HCT116 (cell line): ENCODE data around the gene UBE2R2. TPM values are rescaled to one million over a fixed set of nuclear protein-coding genes. Genes with fewer than 3 reads are reported as not detected.
A peak's percentile ranks its signal among the peaks of the same experiment; 100 is the strongest.
"Not testable (repeated sequence)": the region's sequence is repeated elsewhere in the genome, so short reads cannot be mapped to it uniquely, and the experiment has no call there.

Source experiments
- ATAC-seq: fragments of 200-7000 bp; cut with Tn5 transposase; 2 replicates; pipeline ENCODE4 v1.9.1; 2020; ENCODE audit warnings: mild to moderate bottlenecking, moderate library complexity
- BruUV-seq: library from RNA; stranded (reverse); fragments of 400-500 nt; replicated peaks from 2 replicates; lab custom pipeline; 2021; lab: Mats Ljungman, UMichigan
- CTCF ChIA-PET: fragments of 300-600 bp; sonication (Branson Sonifier 250); formaldehyde crosslinking; loops from one replicate; lab custom pipeline; 2021; ENCODE audit warnings: antibody characterized with exemption; lab: Charles Lee
- POLR2A ChIA-PET: fragments of 300-600, 350-600 bp; sonication (Branson Sonifier 250); formaldehyde crosslinking; loops from one replicate; lab custom pipeline; 2021; ENCODE audit warnings: antibody characterized with exemption; lab: Charles Lee
- RAD21 ChIA-PET, 2 experiments: fragments of 300-600 bp; sonication (Branson Sonifier 250); formaldehyde crosslinking; loops; one replicate each; lab custom pipeline; 2023; ENCODE audit warnings: low total read pairs in 2 of 2; ENCODE audit not compliant: uncharacterized antibody in 2 of 2, unreplicated experiment in 2 of 2, low non-redundant PET in 1 of 2; lab: Charles Lee
- DNase-seq: peaks from one replicate; pipeline ENCODE4 v3.0.0-alpha.2; 2010; ENCODE audit warnings: low read depth, low spot score
- H2AFZ ChIP-seq: fragments of 200-600 bp; shearing (Covaris generic), sonication (generic); 2 replicates; pipeline ENCODE4 v1.6.1; 2017; ENCODE audit warnings: low read depth, mixed run types, mixed read lengths, antibody characterized with exemption, low read length; ENCODE audit not compliant: poor library complexity, severe bottlenecking
- H3K27ac ChIP-seq: 2 replicates; pipeline ENCODE4 v1.5.1; 2012; ENCODE audit warnings: low read depth, low read length
- H3K27me3 ChIP-seq: fragments of 200-600 bp; sonication (generic); 2 replicates; pipeline ENCODE4 v1.6.1; 2016; ENCODE audit warnings: mixed run types, low read length, mixed read lengths; ENCODE audit not compliant: insufficient read depth
- H3K36me3 ChIP-seq, 2 experiments: fragments of 200-500 bp in 1 of 2; fragments of 200-600 bp in 1 of 2; sonication (Bioruptor generic) in 1 of 2; sonication (generic) in 1 of 2; 2 replicates each; pipeline versions ENCODE4 v1.5.1 to v1.6.1; 2014 to 2016; ENCODE audit warnings: low read length in 2 of 2, inconsistent platforms in 1 of 2, mixed read lengths in 1 of 2, mixed run types in 1 of 2; ENCODE audit not compliant: insufficient read depth in 2 of 2, control insufficient read depth in 1 of 2
- H3K4me1 ChIP-seq, 2 experiments: fragments of 200-600 bp in 1 of 2; sonication (generic) in 1 of 2; 2 replicates each; pipeline versions ENCODE4 v1.5.1 to v1.6.1; 2012 to 2017; ENCODE audit warnings: low read length in 2 of 2, inconsistent platforms in 1 of 2, mild to moderate bottlenecking in 1 of 2, mixed read lengths in 1 of 2, mixed run types in 1 of 2, moderate library complexity in 1 of 2; ENCODE audit not compliant: insufficient read depth in 2 of 2, control insufficient read depth in 1 of 2
- H3K4me2 ChIP-seq: fragments of 200-600 bp; sonication (generic); 2 replicates; pipeline ENCODE4 v1.6.1; 2017; ENCODE audit warnings: mixed run types, low read length, mixed read lengths
- H3K4me3 ChIP-seq, 2 experiments: fragments of 200-600 bp in 1 of 2; sonication (generic) in 1 of 2; replicated peaks in 1 of 2; 2 replicates each; pipeline ENCODE4 v1.5.1; 2011 to 2016; ENCODE audit warnings: low read length in 2 of 2, control low read depth in 1 of 2, low read depth in 1 of 2, mild to moderate bottlenecking in 1 of 2, mixed read lengths in 1 of 2, mixed run types in 1 of 2
- H3K79me2 ChIP-seq: fragments of 200-600 bp; sonication (generic); 2 replicates; pipeline ENCODE4 v1.6.1; 2017; ENCODE audit warnings: mild to moderate bottlenecking, mixed run types, low read length, moderate library complexity, mixed read lengths; ENCODE audit not compliant: insufficient read depth
- H3K9ac ChIP-seq: fragments of 200-600 bp; sonication (generic); 2 replicates; pipeline ENCODE4 v1.6.1; 2016; ENCODE audit warnings: low read length, mixed read lengths
- H3K9me2 ChIP-seq: fragments of 200-600 bp; sonication (generic), shearing (Covaris generic); 2 replicates; pipeline ENCODE4 v1.6.1; 2017; ENCODE audit warnings: mixed run types, mild to moderate bottlenecking, moderate library complexity; ENCODE audit not compliant: insufficient read depth
- H3K9me3 ChIP-seq, 2 experiments: fragments of 200-500 bp in 1 of 2; fragments of 200-600 bp in 1 of 2; sonication (Bioruptor generic) in 1 of 2; sonication (generic) in 1 of 2; 2 replicates each; pipeline ENCODE4 v1.6.1; 2014 to 2017; ENCODE audit warnings: low read length in 2 of 2, mixed read lengths in 2 of 2, inconsistent platforms in 1 of 2, low read depth in 1 of 2, mild to moderate bottlenecking in 1 of 2, mixed run types in 1 of 2, moderate library complexity in 1 of 2; ENCODE audit not compliant: control insufficient read depth in 1 of 2, insufficient read depth in 1 of 2
- H4K20me1 ChIP-seq: fragments of 200-600 bp; sonication (generic), shearing (Covaris generic); 2 replicates; pipeline ENCODE4 v1.6.1; 2017; ENCODE audit warnings: mixed run types, mild to moderate bottlenecking, moderate library complexity; ENCODE audit not compliant: insufficient read depth
- ELF1 ChIP-seq: IDR thresholded peaks from 2 replicates; pipeline ENCODE4 v1.6.1; 2012; ENCODE audit warnings: low read depth, borderline replicate concordance
- SP1 ChIP-seq: IDR thresholded peaks from 2 replicates; pipeline ENCODE4 v1.6.1; 2012; ENCODE audit warnings: low read depth
- intact Hi-C: fragments of 100-400 bp; cut with micrococcal nuclease; formaldehyde crosslinking; loops from 2 replicates; pipeline ENCODE4 v1.10.0; 2022
- total RNA-seq: library from RNA; stranded (reverse); gene quantifications from one replicate; pipeline ENCODE4 v1.2.1, GENCODE V29; 2021; ENCODE audit not compliant: unreplicated experiment
- TF ChIP-seq, protein P1 (sequence below), 3 experiments: fragments of 200-600 bp in 1 of 3; sonication (generic) in 1 of 3; IDR thresholded peaks in 2 of 3; conservative IDR thresholded peaks in 1 of 3; 2 replicates each; pipeline ENCODE4 v1.5.1; 2012 to 2017; ENCODE audit warnings: low read depth in 2 of 3, low read length in 2 of 3, antibody characterized with exemption in 1 of 3, borderline replicate concordance in 1 of 3, control low read depth in 1 of 3, mild to moderate bottlenecking in 1 of 3, mixed read lengths in 1 of 3, mixed run types in 1 of 3, moderate library complexity in 1 of 3; ENCODE audit not compliant: insufficient read depth in 1 of 3

Gene UBE2R2
- total RNA-seq, 1 experiment from 2014 or later, result 47.0 TPM

DNA sequence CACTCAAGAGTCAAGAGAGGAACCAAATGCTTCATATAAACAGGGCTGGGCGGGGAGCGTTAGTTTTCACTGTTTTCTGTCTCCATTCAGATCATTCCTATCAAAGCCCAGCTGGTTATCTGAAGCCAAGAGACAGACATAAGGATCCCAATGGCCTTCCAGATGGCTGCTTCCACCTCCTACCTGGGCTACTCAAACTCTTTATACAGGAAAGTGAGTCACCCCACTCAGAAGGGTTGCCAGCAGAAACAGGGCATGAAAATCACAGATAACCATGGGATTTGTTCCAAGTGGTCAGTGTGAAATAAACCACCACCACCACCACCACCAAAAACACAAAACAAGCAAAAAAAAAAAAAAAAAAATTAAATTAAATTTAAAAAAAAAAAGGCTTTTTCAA, 16.1 kb upstream of the UBE2R2 start (continued):
- TF ChIP-seq, protein P1, sequence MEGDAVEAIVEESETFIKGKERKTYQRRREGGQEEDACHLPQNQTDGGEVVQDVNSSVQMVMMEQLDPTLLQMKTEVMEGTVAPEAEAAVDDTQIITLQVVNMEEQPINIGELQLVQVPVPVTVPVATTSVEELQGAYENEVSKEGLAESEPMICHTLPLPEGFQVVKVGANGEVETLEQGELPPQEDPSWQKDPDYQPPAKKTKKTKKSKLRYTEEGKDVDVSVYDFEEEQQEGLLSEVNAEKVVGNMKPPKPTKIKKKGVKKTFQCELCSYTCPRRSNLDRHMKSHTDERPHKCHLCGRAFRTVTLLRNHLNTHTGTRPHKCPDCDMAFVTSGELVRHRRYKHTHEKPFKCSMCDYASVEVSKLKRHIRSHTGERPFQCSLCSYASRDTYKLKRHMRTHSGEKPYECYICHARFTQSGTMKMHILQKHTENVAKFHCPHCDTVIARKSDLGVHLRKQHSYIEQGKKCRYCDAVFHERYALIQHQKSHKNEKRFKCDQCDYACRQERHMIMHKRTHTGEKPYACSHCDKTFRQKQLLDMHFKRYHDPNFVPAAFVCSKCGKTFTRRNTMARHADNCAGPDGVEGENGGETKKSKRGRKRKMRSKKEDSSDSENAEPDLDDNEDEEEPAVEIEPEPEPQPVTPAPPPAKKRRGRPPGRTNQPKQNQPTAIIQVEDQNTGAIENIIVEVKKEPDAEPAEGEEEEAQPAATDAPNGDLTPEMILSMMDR (IDR thresholded peaks at IDR 0.05 in 2 of 3, conservative IDR thresholded peaks at IDR 0.05 in 1 of 3; ENCODE audit: borderline replicate concordance in 1 of 3, insufficient read depth in 1 of 3, low read depth in 2 of 3, low read length in 2 of 3), result no peak
- TF ChIP-seq ELF1 (no peak), SP1 (no peak)

DNA sequence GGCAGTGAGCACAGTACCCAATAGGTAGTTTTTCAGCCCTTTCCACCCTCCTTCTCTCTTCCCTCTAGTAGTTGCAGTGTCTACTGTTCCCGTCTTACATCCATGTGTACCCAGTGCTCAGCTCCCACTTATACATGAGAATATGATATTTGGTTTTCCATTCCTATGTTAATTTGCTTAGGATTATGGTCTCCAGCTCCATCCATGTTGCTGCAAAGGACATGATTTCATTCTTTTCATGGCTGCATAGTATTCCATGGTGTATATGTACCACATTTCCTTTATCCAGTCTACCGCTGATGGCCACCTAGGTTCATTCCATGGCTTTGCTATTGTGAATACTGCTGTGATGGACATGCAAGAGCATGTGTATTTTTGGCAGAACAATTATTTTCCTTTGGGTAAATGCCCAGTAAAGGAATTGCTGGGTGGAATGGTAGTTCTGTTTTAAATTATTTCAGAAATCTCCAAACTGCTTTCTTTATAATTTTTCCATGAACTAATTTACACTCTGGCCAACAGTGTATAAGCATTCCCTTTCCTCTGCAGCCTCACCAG, 14.9 kb upstream of the UBE2R2 start:
- CTCF ChIA-PET, H2AFZ ChIP-seq, H4K20me1 ChIP-seq, H3K9me2 ChIP-seq, POLR2A ChIA-PET, H3K79me2 ChIP-seq, DNase-seq, ATAC-seq, RAD21 ChIA-PET, H3K4me3 ChIP-seq, H3K27ac ChIP-seq, intact Hi-C loops, BruUV-seq, H3K9ac ChIP-seq, H3K4me1 ChIP-seq, H3K36me3 ChIP-seq, H3K27me3 ChIP-seq, H3K4me2 ChIP-seq, H3K9me3 ChIP-seq: not testable (repeated sequence)

DNA sequence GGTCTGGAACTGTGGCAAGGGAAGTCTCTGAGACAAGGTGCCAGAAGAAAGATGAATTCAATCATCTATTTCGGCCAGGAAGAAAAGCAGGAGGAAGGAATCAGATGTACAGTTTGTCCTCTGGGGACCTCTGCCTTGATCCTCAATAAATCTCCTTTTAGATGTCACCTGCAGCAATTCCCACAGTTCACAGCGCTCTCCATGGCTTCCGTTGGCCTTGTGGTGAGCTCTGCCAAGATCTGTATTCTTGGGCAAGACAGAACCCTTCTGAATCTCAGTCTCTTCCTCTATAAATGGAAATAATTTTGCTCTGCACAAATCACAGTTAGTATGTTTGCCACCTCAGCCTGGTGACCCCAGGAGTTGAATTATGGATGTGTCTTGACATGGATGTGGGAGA, 12.8 kb upstream of the UBE2R2 start:
- POLR2A ChIA-PET, H3K79me2 ChIP-seq: not testable (repeated sequence)

DNA sequence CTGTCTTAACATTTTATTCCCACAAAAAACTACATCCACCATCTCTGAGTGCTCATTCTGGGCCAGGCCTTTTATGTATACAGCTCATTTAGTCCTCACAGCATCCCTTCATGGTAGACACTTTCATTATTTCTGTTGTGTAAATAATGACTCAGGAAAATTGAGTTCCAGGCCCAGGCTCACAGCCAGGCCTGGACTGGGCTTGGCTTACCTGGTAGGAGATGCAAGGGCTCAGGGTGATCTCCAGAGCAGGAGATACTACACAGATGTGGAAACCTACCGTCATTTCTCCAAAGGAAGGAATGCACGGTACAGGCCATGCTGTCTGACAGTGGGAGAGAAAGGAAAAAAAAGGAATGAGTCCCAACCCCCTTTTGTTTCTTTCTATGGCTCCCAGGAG, 9.8 kb upstream of the UBE2R2 start:
- BruUV-seq, H3K9me2 ChIP-seq, H3K79me2 ChIP-seq, H3K9ac ChIP-seq, H3K27me3 ChIP-seq, intact Hi-C loops, H4K20me1 ChIP-seq, DNase-seq, H3K4me3 ChIP-seq, H3K36me3 ChIP-seq, H3K4me1 ChIP-seq, CTCF ChIA-PET, H3K9me3 ChIP-seq, RAD21 ChIA-PET: not testable (repeated sequence)
- peak overlapping the region; percentile 46; the same call in 1 of the 2 replicates for H3K27ac ChIP-seq
- peak; percentile 69 for ATAC-seq
- peak overlapping the region; percentile 43 for H3K4me2 ChIP-seq
- POLR2A ChIA-PET, result interaction anchor here (1.5 kb wide), 1 partner anchor 11 kb away, joined by 5 read pairs; the partner anchor contains the start of gene PRSS3
- H2AFZ ChIP-seq, result peak overlapping the region; percentile 93

More for the DNA sequence above, 12.8 kb upstream of the UBE2R2 start:
- DNase-seq, H3K9me2 ChIP-seq, RAD21 ChIA-PET, H3K9me3 ChIP-seq, H3K27ac ChIP-seq, BruUV-seq, H3K36me3 ChIP-seq, H3K4me3 ChIP-seq, H3K9ac ChIP-seq, H3K4me2 ChIP-seq, H2AFZ ChIP-seq, H4K20me1 ChIP-seq, CTCF ChIA-PET, H3K27me3 ChIP-seq, intact Hi-C loops, H3K4me1 ChIP-seq, ATAC-seq: not testable (repeated sequence)
